GM12801 (cell line): Measurements from ENCODE around the gene GTF3C1.

ENCODE experiments used
- TF ChIP-seq, protein P1 (sequence below): IDR thresholded peaks from one replicate; pipeline ENCODE4 v1.5.1; 2011; ENCODE audit warnings: control low read depth; ENCODE audit not compliant: insufficient read length; ENCODE audit errors: extremely low read depth

Gene GTF3C1

GRCh38 chr16:27518226-27518625 lies 31.5 kb downstream of the GTF3C1 start:
- TF ChIP-seq, protein P1, sequence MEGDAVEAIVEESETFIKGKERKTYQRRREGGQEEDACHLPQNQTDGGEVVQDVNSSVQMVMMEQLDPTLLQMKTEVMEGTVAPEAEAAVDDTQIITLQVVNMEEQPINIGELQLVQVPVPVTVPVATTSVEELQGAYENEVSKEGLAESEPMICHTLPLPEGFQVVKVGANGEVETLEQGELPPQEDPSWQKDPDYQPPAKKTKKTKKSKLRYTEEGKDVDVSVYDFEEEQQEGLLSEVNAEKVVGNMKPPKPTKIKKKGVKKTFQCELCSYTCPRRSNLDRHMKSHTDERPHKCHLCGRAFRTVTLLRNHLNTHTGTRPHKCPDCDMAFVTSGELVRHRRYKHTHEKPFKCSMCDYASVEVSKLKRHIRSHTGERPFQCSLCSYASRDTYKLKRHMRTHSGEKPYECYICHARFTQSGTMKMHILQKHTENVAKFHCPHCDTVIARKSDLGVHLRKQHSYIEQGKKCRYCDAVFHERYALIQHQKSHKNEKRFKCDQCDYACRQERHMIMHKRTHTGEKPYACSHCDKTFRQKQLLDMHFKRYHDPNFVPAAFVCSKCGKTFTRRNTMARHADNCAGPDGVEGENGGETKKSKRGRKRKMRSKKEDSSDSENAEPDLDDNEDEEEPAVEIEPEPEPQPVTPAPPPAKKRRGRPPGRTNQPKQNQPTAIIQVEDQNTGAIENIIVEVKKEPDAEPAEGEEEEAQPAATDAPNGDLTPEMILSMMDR: no peak

DNA sequence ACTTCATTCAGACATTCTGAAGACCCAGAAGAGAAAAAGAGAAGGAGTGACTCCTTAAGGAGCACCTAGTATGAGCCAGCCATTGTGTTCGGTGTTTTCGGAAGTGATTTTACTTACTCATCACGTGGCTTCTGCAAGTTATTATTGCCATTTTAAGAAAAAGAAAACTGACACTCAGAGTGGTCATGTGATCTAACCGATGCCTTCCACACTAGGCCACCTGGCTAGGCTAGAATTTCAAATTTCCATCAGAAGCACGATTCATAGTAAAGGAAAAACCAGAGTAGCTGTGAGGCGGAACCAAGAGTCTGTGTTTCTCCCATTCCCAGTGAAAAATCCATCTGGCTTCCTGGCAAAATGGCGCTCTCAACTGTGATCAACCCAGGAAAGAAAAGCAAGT lies 32.0 kb downstream of the GTF3C1 start:
- TF ChIP-seq, protein P1: no peak

DNA sequence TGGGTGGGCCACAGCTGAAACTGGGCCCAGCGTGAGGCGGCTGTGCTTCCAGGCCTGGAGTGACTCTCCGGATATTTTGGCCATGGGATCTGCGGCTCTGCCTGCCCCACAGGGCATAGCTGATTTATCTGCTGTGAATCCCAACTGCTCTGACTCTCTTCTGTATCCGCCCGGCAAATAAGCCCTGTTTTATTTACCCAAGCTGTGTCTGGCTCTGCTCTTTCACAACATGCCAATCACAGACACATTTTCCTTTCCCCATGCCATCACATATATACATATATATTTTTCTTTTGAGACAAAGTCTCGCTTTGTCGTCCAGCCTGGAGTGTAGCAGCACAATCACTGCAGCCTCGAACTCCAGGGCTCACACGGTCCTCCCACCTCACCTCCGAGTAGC lies 33.3 kb downstream of the GTF3C1 start:
- TF ChIP-seq, protein P1: no peak

DNA sequence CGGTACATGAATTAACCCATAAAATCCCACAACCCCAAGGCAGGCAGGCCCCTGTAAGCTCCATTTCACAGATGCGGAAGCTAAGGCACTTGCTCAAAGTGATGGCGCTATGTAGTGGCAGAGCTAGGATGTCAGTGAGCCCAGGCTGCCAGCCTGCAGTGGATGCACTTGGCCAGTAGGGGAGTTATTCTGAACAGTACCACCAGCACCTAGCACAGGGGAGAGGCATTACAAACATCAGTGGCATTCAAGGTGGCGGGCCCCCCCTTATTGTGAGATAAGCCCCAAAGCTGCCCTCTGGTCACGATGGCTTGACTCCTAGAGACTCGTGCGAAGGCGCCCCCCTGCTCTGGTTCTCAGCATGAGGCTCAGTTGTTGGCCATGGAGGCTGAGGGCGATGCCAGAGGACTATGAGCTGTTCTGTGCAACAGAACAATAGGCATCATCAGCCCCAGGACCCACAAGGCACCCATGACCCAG lies 33.8 kb downstream of the GTF3C1 start:
- TF ChIP-seq, protein P1: peak; percentile 43

GRCh38 chr16:27514806-27515205 lies 34.9 kb downstream of the GTF3C1 start:
- TF ChIP-seq, protein P1: no peak

- TF ChIP-seq, protein P1: no peak
Measured at GRCh38 chr16:27511657-27512448, 37.9 kb downstream of the GTF3C1 start.

- TF ChIP-seq, protein P1: no peak
Measured at GRCh38 chr16:27508476-27508875, 41.2 kb downstream of the GTF3C1 start.
